HepG2 (cell line): ENCODE results near the gene ATP11A. TPM values are rescaled to one million over a fixed set of nuclear protein-coding genes. Genes with fewer than 3 reads are reported as not detected.
A peak's percentile ranks its signal among the peaks of the same experiment; 100 is the strongest.

Experiments
- ARID4A ChIP-seq: sonication (generic); formaldehyde crosslinking; IDR thresholded peaks from 2 replicates; pipeline ENCODE4 v1.5.0; 2020; ENCODE audit warnings: mild to moderate bottlenecking, missing genetic modification reagents, borderline replicate concordance
- CREB1 ChIP-seq, 2 experiments: fragments of 450-650 bp in 1 of 2; IDR thresholded peaks; 2 replicates each; pipeline ENCODE4 v1.6.1; 2016 to 2017; ENCODE audit warnings: control low read depth in 1 of 2, mild to moderate bottlenecking in 1 of 2, missing compliant biosample characterization in 1 of 2, missing genetic modification characterization in 1 of 2
- GTF3A ChIP-seq: sonication (generic); formaldehyde crosslinking; conservative IDR thresholded peaks from 2 replicates; pipeline ENCODE4 v1.4.0; 2020; ENCODE audit warnings: mild to moderate bottlenecking, missing genetic modification reagents
- THAP11 ChIP-seq: IDR thresholded peaks from 2 replicates; pipeline ENCODE4 v1.6.1; 2016; ENCODE audit warnings: missing biosample characterization, missing genetic modification reagents
- TP53 ChIP-seq: sonication (generic); formaldehyde crosslinking; conservative IDR thresholded peaks from 2 replicates; pipeline ENCODE4 v1.4.0; 2020; ENCODE audit warnings: missing genetic modification reagents
- ZBTB40 ChIP-seq, 2 experiments: fragments of 450-650 bp in 1 of 2; sonication (generic) in 1 of 2; formaldehyde crosslinking in 1 of 2; IDR thresholded peaks; 2 replicates each; pipeline versions ENCODE4 v1.6.1 to v1.8.0; 2016 to 2022; ENCODE audit warnings: antibody characterized with exemption in 1 of 2, mild to moderate bottlenecking in 1 of 2, missing genetic modification reagents in 1 of 2
- ZNF510 ChIP-seq: sonication (generic); formaldehyde crosslinking; IDR thresholded peaks from 2 replicates; pipeline ENCODE4 v1.4.0; 2020; ENCODE audit warnings: low read depth, mild to moderate bottlenecking, missing genetic modification reagents
- ZNF766 ChIP-seq: sonication (generic); formaldehyde crosslinking; IDR thresholded peaks from 2 replicates; pipeline ENCODE4 v1.5.0; 2020; ENCODE audit warnings: missing genetic modification reagents, borderline replicate concordance
- ZNF841 ChIP-seq: sonication (generic); formaldehyde crosslinking; IDR thresholded peaks from 2 replicates; pipeline ENCODE4 v1.8.1; 2023; ENCODE audit warnings: missing genetic modification reagents, borderline replicate concordance
- ZSCAN21 ChIP-seq: sonication (generic); formaldehyde crosslinking; IDR thresholded peaks from 2 replicates; pipeline ENCODE4 v1.8.0; 2022; ENCODE audit warnings: mild to moderate bottlenecking, missing genetic modification reagents, moderate library complexity, borderline replicate concordance
- polyA plus RNA-seq, 8 experiments: library from polyadenylated mRNA; depleted of rRNA in 3 of 8; stranded (reverse) in 7 of 8; unstranded in 1 of 8; fragments of >200 nt; fragmentation: Illumina TruSeq in 4 of 8; extraction: Trizol in 4 of 8; gene quantifications; 2 replicates each; pipeline versions ENCODE4 v1.2.1 to v1.2.3, GENCODE V29; 2011 to 2016; ENCODE audit warnings: low read depth in 4 of 8, missing spikeins in 1 of 8, mixed read lengths in 1 of 8; ENCODE audit not compliant: insufficient read depth in 1 of 8
- total RNA-seq, 5 experiments: library from RNA; depleted of rRNA; stranded (reverse); fragments of >200 nt; fragmentation: Illumina TruSeq; extraction: Trizol; gene quantifications; 2 replicates each; pipeline ENCODE4 v1.2.3, GENCODE V29; 2016; ENCODE audit warnings: low read depth in 1 of 5

ATP11A gene
- total and polyA plus RNA-seq, 2 of the 13 experiments (the other 11 are each of a cell fraction or from before 2014, with no cell fraction given) = 18.4 to 20.1 TPM

DNA sequence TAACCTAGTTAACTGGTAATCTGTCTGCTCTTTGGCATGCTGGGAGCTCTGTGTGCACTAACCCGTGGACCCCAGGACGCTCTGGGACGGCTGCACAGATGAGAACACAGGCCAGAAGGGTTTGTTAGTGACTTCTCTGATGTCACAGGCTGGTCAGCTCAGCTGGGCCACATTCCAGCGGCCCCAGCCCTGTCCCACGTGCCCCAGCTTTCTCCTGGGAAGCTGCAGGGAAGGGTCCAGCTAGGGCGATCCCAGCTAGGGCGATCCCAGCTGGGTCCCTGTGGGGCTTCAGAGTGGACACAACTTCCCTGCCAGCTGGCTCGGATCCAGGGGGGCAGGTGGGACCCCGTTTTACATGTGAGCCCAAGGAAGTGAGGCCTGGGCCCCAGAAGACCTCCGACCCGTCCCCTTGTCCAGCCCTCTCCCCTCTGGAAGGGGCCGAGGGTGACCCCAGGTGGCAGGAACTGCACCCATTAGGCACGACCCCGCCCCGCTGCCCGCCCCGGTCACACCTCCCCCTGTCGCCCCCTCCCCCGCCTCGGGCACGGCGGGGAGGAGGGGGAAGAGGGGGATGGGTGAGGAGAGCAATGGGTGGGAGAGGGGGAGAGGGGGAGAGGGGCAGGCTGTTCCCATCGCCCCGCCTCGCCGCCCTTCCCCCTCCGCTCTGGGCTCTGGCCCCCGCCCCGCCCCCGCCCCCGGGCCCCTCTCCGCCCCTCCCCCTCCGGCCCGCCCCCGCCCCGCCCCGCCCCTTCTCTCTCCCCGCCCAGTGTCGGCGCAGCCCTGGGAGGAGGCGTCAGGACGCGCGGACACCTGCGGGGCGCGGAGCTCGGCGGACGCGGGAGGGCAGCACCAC lies 204.0 kb downstream of the ATP11A start (continued):
- TF ChIP-seq ZBTB40 (IDR thresholded peaks at IDR 0.05) (no peak), ZBTB40 (CRISPR knock-in tag; IDR thresholded peaks at IDR 0.05) (peak; percentile 44; the same call in 1 of the 2 replicates), ZSCAN21 (CRISPR knock-in tag) (no peak), CREB1 (IDR thresholded peaks at IDR 0.05) (peak; percentile 50), CREB1 (CRISPR knock-in tag; IDR thresholded peaks at IDR 0.05) (no peak), ZNF510 (CRISPR knock-in tag) (no peak), GTF3A (CRISPR knock-in tag) (no peak), ZNF766 (CRISPR knock-in tag) (peak; percentile 60; the same call in 1 of the 2 replicates), ZNF841 (CRISPR knock-in tag) (no peak), THAP11 (CRISPR knock-in tag) (no peak), ARID4A (CRISPR knock-in tag) (peak; percentile 48), TP53 (CRISPR knock-in tag) (0 out of 2 replicates have a peak, but pooled peaks have one; percentile 62)
